Suprapubic skin (tissue), 4 donors: Measurements from ENCODE around the gene PPP1R9B. TPM values are rescaled to one million over a fixed set of nuclear protein-coding genes. Genes with fewer than 3 reads are reported as not detected.
A peak's percentile ranks its signal among the peaks of the same experiment; 100 is the strongest.

Source experiments
- DNase-seq, 2 donors: peaks; one replicate each; pipeline ENCODE4 v3.0.0-alpha.2; 2019; ENCODE audit warnings: low spot score in 2 of 2
- H3K27ac ChIP-seq: fragments of 200-600 bp; sonication (generic); one replicate; pipeline ENCODE4 v1.5.1; 2019
- H3K27me3 ChIP-seq: fragments of 200-600 bp; sonication (generic); one replicate; pipeline ENCODE4 v1.5.1; 2019
- H3K36me3 ChIP-seq: fragments of 200-600 bp; sonication (generic); one replicate; pipeline ENCODE4 v1.5.1; 2019
- H3K4me1 ChIP-seq: fragments of 200-600 bp; sonication (generic); one replicate; pipeline ENCODE4 v1.5.1; 2019
- H3K4me3 ChIP-seq: fragments of 200-600 bp; sonication (generic); one replicate; pipeline ENCODE4 v1.5.1; 2019; ENCODE audit warnings: mild to moderate bottlenecking
- H3K9me3 ChIP-seq: fragments of 200-600 bp; sonication (generic); one replicate; pipeline ENCODE4 v1.5.1; 2019
- EP300 ChIP-seq: sonication (generic); formaldehyde crosslinking; IDR thresholded peaks from one replicate; pipeline ENCODE4 v1.6.1; 2017; ENCODE audit warnings: antibody characterized with exemption
- POLR2A ChIP-seq, 2 donors: fragments of 450-650 bp; IDR thresholded peaks; one replicate each; pipeline ENCODE4 v1.6.1; 2017; ENCODE audit warnings: antibody characterized with exemption in 2 of 2, mild to moderate bottlenecking in 2 of 2, moderate library complexity in 2 of 2
- POLR2AphosphoS5 ChIP-seq, 3 donors: sonication (generic); formaldehyde crosslinking; IDR thresholded peaks; one replicate each; pipeline ENCODE4 v1.6.1; 2017; ENCODE audit warnings: antibody characterized with exemption in 3 of 3
- WGBS: methylation state at CpG from one replicate; pipeline ENCODE4 v1.1.5; 2018; 5-methylcytosine and 5-hydroxymethylcytosine counted together
- total RNA-seq, 4 donors: library from RNA; depleted of rRNA; stranded (reverse); fragments of >200 nt; gene quantifications; one replicate each; pipeline ENCODE4 v1.1.0, GENCODE V29; 2016
- TF ChIP-seq, protein P1 (sequence below), 2 donors: fragments of 200-600 bp in 1 of 2; fragments of 450-650 bp in 1 of 2; sonication (generic) in 1 of 2; IDR thresholded peaks; one replicate each; pipeline ENCODE4 v1.5.1; 2016 to 2019; ENCODE audit warnings: antibody characterized with exemption in 2 of 2, mild to moderate bottlenecking in 1 of 2, moderate library complexity in 1 of 2

PPP1R9B gene, protein sequence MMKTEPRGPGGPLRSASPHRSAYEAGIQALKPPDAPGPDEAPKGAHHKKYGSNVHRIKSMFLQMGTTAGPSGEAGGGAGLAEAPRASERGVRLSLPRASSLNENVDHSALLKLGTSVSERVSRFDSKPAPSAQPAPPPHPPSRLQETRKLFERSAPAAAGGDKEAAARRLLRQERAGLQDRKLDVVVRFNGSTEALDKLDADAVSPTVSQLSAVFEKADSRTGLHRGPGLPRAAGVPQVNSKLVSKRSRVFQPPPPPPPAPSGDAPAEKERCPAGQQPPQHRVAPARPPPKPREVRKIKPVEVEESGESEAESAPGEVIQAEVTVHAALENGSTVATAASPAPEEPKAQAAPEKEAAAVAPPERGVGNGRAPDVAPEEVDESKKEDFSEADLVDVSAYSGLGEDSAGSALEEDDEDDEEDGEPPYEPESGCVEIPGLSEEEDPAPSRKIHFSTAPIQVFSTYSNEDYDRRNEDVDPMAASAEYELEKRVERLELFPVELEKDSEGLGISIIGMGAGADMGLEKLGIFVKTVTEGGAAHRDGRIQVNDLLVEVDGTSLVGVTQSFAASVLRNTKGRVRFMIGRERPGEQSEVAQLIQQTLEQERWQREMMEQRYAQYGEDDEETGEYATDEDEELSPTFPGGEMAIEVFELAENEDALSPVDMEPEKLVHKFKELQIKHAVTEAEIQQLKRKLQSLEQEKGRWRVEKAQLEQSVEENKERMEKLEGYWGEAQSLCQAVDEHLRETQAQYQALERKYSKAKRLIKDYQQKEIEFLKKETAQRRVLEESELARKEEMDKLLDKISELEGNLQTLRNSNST
- 10 to 100 TPM; 21.5 to 26.2 (median 23.7) TPM for total RNA-seq

DNA sequence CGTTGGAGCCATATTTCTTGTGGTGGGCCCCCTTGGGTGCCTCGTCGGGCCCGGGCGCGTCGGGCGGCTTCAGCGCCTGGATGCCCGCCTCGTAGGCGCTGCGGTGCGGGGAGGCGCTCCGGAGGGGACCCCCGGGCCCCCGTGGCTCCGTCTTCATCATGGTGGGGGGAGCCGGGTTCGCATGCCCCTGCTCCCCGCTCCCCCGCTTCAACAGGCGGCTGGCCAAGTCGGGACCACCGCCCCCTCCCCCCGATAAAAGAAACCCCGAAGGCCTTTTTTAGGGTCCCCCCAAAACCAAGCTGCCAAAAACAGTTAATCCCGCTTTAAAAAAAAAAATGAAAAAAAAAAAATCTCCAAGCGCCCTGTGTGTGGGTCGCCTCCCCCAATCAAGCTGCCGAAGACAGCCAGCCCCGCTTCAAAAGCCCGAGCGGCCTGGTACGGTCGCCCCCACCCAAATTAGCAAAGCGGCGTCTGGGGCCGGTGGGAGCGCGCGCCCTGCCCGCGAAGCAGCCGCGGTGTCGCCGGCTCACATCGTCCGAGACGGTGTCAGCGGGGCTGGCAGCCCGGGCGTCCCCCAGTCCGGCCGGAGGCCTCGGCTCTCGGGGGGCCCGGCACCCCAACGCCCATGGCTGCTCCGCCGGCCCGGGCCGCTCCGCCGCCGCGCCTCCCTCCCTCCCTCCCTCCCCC is at the start of gene PPP1R9B:
Gene PPP1R9B, minus strand, starts transcription at position 324 of the 687 bp plus-strand sequence. Its CDS starts 164 bp downstream, at position 160.
- Histone ChIP-seq H3K27ac (peak within 1 kb of the TSS; percentile 86), H3K4me1 (peaks cover 93% of the 10 kb centered on the region), H3K27me3 (no peaks in the 10 kb centered on the region), H3K4me3 (peak within 1 kb of the TSS; percentile 84), H3K9me3 (no peaks in the 10 kb centered on the region), H3K36me3 (no peaks in the 10 kb centered on the region)
- TF ChIP-seq POLR2A (IDR thresholded peaks at IDR 0.05): no peak
- TF ChIP-seq EP300: no peak
- TF ChIP-seq POLR2AphosphoS5 (IDR thresholded peaks at IDR 0.05): no peak
- TF ChIP-seq, protein P1, sequence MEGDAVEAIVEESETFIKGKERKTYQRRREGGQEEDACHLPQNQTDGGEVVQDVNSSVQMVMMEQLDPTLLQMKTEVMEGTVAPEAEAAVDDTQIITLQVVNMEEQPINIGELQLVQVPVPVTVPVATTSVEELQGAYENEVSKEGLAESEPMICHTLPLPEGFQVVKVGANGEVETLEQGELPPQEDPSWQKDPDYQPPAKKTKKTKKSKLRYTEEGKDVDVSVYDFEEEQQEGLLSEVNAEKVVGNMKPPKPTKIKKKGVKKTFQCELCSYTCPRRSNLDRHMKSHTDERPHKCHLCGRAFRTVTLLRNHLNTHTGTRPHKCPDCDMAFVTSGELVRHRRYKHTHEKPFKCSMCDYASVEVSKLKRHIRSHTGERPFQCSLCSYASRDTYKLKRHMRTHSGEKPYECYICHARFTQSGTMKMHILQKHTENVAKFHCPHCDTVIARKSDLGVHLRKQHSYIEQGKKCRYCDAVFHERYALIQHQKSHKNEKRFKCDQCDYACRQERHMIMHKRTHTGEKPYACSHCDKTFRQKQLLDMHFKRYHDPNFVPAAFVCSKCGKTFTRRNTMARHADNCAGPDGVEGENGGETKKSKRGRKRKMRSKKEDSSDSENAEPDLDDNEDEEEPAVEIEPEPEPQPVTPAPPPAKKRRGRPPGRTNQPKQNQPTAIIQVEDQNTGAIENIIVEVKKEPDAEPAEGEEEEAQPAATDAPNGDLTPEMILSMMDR (IDR thresholded peaks at IDR 0.05): no peak
- 0% methylated on average over 27 of the region's 69 CpGs for WGBS
- DNase-seq: no peak

DNA sequence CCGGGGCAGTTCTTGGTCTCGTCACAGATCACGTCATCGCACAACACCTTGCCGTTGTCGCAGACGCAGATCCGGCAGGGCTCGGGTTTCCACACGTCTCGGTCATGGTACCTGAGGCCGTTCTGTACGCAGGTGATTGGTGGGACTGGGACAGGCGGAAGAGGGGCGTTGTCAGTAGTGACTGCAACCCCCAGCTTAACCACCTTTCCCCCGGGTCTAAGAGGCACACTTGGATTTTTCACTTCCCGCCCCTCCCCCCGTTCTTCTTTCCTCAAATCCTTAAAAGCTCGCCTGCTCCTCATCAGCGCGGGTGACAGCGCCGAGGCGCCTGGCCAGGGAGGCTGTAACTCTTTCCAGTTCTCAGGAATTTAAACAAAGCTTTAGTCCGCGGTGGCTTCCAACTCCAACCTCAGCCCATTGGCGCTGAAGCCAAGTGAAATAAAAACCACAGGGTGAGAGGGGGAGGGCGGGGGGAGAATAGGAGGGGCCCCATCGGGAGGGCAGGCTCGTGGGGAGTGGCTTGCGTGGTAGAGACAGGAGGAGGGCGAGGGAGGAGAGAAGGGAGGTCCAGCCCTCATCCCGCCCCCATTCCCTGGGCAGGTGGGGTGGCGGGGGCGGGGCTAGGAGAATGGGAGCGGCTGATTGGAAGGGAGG is 49.5 kb upstream of the PPP1R9B start:
- Histone ChIP-seq H3K27me3 (peaks cover 19% of the 10 kb centered on the region), H3K4me3 (peak overlapping the region; percentile 44), H3K9me3 (no peaks in the 10 kb centered on the region), H3K27ac (peak overlapping the region; percentile 80), H3K36me3 (peaks cover 22% of the 10 kb centered on the region), H3K4me1 (peaks cover 50% of the 10 kb centered on the region)
- 1% methylated on average over 21 of the region's 36 CpGs for WGBS
- peak; percentile 94 to 95 for DNase-seq
- TF ChIP-seq EP300: peak; percentile 53
- peak in 1 of 3 donors; percentile 13 for TF ChIP-seq POLR2AphosphoS5 (IDR thresholded peaks at IDR 0.05)
- TF ChIP-seq POLR2A (IDR thresholded peaks at IDR 0.05): no peak
- TF ChIP-seq, protein P1 (IDR thresholded peaks at IDR 0.05): no peak

DNA sequence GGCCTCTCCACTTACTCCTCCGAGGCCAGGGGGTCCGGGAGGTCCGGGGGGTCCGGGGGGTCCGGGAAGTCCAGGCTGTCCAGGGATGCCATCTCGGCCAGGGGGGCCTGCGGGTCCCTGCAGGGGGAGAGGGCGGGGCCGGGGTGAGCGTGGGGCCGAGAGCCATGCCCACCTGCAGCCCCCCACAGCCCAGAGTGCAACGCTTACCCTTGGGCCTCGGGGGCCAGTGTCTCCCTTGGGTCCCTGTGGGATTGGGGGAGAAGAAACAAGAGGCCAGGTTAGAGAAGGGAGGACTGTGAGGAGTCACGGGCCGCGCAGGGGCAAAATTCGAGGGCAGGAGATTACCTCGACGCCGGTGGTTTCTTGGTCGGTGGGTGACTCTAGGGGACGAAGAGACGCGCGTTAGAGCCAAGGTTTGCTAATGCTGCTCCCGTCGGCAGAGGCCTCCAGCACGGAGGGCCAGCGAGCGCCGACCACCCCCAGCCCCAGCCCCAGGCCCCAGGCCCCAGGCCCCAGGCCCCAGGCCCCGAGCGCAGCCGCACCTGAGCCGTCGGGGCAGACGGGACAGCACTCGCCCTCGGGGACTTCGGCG is 48.8 kb upstream of the PPP1R9B start:
- WGBS: 31% methylated on average over 25 of the region's 41 CpGs
- H3K27ac ChIP-seq: peak overlapping the region; percentile 57
- peaks cover 19% of the 10 kb centered on the region for H3K27me3 ChIP-seq
- H3K4me3 ChIP-seq: peak overlapping the region; percentile 44
- H3K4me1 ChIP-seq: peaks cover 44% of the 10 kb centered on the region
- DNase-seq: no peak
- peaks cover 29% of the 10 kb centered on the region for H3K36me3 ChIP-seq
- H3K9me3 ChIP-seq: no peaks in the 10 kb centered on the region
- TF ChIP-seq POLR2AphosphoS5 (IDR thresholded peaks at IDR 0.05) (no peak), POLR2A (IDR thresholded peaks at IDR 0.05) (no peak), EP300 (no peak)
- TF ChIP-seq, protein P1 (IDR thresholded peaks at IDR 0.05): no peak

DNA sequence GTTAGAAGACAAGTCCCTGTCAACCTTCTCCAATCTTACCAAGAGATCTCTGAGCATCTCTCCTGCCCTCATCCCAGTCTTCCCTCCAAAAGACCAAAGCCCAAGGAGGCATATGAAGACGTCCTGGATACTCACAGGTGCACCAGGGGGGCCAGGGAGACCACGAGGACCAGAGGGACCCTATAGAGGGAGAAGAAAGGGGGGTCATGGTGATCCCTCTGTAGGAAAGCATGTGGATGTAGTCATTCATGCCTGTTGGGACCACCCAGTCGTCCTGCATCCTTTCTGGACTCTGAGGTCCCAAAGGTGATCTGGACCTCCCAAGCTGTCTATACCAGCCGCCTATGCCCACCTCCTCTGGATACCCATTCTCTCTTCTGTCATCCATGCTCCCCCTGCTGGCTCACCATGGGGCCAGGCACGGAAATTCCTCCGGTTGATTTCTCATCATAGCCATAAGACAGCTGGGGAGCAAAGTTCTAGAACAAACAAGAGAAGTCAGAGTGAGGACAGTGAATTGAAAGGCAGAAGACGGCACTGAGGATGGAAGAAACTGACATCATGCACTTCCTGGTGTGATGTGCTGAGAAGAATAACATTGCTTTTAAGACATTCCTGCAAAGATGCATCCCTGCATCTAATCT is 47.7 kb upstream of the PPP1R9B start:
- 23% methylated on average over 6 of the region's 7 CpGs for WGBS
- H3K36me3 ChIP-seq: peaks cover 34% of the 10 kb centered on the region
- peaks cover 42% of the 10 kb centered on the region for H3K4me1 ChIP-seq
- H3K27ac ChIP-seq: peak overlapping the region; percentile 58
- DNase-seq: no peak
- H3K9me3 ChIP-seq: no peaks in the 10 kb centered on the region
- peaks cover 12% of the 10 kb centered on the region for H3K27me3 ChIP-seq
- H3K4me3 ChIP-seq: no peak overlapping the region
- TF ChIP-seq POLR2AphosphoS5 (IDR thresholded peaks at IDR 0.05): no peak
- TF ChIP-seq, protein P1 (IDR thresholded peaks at IDR 0.05): peak; percentile 14 to 63
